Panc1 (cell line): ENCODE data around the gene AOAH.

Experiments used
- POLR2AphosphoS5 ChIP-seq: IDR thresholded peaks from 2 replicates; pipeline ENCODE4 v1.6.1; 2012; ENCODE audit warnings: mild to moderate bottlenecking, low read depth, low read length, moderate library complexity
- TF ChIP-seq, protein P1 (sequence below): fragments of 450-650 bp; IDR thresholded peaks from 2 replicates; pipeline ENCODE4 v1.5.1; 2017; ENCODE audit warnings: mild to moderate bottlenecking
- TF ChIP-seq, protein P2 (sequence below), 2 experiments: IDR thresholded peaks; 2 replicates each; pipeline ENCODE4 v1.6.1; 2011 to 2012; ENCODE audit warnings: low read depth in 2 of 2, control low read depth in 1 of 2, low read length in 1 of 2, mild to moderate bottlenecking in 1 of 2, moderate library complexity in 1 of 2; ENCODE audit not compliant: insufficient read depth in 1 of 2

DNA sequence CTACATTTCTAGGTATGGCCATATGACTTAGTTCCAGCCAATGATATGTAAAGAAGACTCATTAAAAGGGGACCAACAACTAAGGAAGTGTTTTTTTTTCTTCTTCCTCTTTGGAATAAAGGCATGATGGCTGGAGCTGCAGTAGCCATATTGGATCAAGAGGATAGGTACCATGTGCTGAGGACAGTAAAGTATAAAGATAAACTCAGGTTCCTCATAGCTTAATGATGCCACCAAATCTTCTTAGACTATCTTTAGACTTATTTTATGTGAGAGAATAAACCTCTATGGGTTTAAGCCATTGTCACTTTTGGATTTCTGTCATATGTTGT lies 249.3 kb downstream of the AOAH start:
- TF ChIP-seq, protein P1, sequence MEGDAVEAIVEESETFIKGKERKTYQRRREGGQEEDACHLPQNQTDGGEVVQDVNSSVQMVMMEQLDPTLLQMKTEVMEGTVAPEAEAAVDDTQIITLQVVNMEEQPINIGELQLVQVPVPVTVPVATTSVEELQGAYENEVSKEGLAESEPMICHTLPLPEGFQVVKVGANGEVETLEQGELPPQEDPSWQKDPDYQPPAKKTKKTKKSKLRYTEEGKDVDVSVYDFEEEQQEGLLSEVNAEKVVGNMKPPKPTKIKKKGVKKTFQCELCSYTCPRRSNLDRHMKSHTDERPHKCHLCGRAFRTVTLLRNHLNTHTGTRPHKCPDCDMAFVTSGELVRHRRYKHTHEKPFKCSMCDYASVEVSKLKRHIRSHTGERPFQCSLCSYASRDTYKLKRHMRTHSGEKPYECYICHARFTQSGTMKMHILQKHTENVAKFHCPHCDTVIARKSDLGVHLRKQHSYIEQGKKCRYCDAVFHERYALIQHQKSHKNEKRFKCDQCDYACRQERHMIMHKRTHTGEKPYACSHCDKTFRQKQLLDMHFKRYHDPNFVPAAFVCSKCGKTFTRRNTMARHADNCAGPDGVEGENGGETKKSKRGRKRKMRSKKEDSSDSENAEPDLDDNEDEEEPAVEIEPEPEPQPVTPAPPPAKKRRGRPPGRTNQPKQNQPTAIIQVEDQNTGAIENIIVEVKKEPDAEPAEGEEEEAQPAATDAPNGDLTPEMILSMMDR = no peak
- TF ChIP-seq POLR2AphosphoS5 = no peak
- TF ChIP-seq, protein P2, sequence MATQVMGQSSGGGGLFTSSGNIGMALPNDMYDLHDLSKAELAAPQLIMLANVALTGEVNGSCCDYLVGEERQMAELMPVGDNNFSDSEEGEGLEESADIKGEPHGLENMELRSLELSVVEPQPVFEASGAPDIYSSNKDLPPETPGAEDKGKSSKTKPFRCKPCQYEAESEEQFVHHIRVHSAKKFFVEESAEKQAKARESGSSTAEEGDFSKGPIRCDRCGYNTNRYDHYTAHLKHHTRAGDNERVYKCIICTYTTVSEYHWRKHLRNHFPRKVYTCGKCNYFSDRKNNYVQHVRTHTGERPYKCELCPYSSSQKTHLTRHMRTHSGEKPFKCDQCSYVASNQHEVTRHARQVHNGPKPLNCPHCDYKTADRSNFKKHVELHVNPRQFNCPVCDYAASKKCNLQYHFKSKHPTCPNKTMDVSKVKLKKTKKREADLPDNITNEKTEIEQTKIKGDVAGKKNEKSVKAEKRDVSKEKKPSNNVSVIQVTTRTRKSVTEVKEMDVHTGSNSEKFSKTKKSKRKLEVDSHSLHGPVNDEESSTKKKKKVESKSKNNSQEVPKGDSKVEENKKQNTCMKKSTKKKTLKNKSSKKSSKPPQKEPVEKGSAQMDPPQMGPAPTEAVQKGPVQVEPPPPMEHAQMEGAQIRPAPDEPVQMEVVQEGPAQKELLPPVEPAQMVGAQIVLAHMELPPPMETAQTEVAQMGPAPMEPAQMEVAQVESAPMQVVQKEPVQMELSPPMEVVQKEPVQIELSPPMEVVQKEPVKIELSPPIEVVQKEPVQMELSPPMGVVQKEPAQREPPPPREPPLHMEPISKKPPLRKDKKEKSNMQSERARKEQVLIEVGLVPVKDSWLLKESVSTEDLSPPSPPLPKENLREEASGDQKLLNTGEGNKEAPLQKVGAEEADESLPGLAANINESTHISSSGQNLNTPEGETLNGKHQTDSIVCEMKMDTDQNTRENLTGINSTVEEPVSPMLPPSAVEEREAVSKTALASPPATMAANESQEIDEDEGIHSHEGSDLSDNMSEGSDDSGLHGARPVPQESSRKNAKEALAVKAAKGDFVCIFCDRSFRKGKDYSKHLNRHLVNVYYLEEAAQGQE (IDR thresholded peaks at IDR 0.05; ENCODE audit: insufficient read depth in 1 of 2, low read depth in 2 of 2, low read length in 1 of 2) = no peak
